ACC112 (cell line): ENCODE measurements around the gene GRIK4.
A peak's percentile ranks its signal among the peaks of the same experiment; 100 is the strongest.

Experiments used
- H2AFZ ChIP-seq: fragments of 200-600 bp; sonication (generic); one replicate; pipeline ENCODE4 v1.6.0; 2017; ENCODE audit warnings: antibody characterized with exemption, low read length; ENCODE audit not compliant: unreplicated experiment
- H3K27ac ChIP-seq: fragments of 200-600 bp; sonication (generic); 2 replicates; pipeline ENCODE4 v1.5.1; 2014; ENCODE audit warnings: low read depth, mild to moderate bottlenecking, antibody characterized with exemption, low read length, moderate library complexity
- H3K27me3 ChIP-seq: fragments of 200-600 bp; sonication (generic); 2 replicates; pipeline ENCODE4 v1.6.1; 2014; ENCODE audit warnings: mild to moderate bottlenecking, antibody characterized with exemption, low read length, moderate library complexity, mixed read lengths; ENCODE audit not compliant: insufficient read depth
- H3K36me3 ChIP-seq: fragments of 200-600 bp; sonication (generic); 2 replicates; pipeline ENCODE4 v1.6.1; 2016; ENCODE audit warnings: mild to moderate bottlenecking, antibody characterized with exemption, low read length, moderate library complexity, mixed read lengths; ENCODE audit not compliant: insufficient read depth
- H3K4me1 ChIP-seq: fragments of 200-600 bp; sonication (generic); one replicate; pipeline ENCODE4 v1.6.1; 2016; ENCODE audit warnings: low read length, mixed read lengths; ENCODE audit not compliant: insufficient read depth, unreplicated experiment, control insufficient read depth
- H3K4me3 ChIP-seq: fragments of 200-600 bp; sonication (generic); 2 replicates; pipeline ENCODE4 v1.5.1; 2014; ENCODE audit warnings: mild to moderate bottlenecking, low read depth, low read length
- H3K79me2 ChIP-seq: fragments of 200-600 bp; sonication (generic); one replicate; pipeline ENCODE4 v1.6.0; 2016; ENCODE audit warnings: low read length; ENCODE audit not compliant: control insufficient read depth, unreplicated experiment, insufficient read depth

The GRIK4 gene

GRCh38 chr11:120527111-120527761 is 15.7 kb downstream of the GRIK4 start:
- Histone ChIP-seq H3K36me3 (no peaks in the 10 kb centered on the region), H3K4me3 (no peak overlapping the region), H3K4me1 (no peaks in the 10 kb centered on the region), H2AFZ (no peak overlapping the region), H3K27ac (no peak overlapping the region), H3K27me3 (peaks cover 36% of the 10 kb centered on the region), H3K79me2 (no peaks in the 10 kb centered on the region)

DNA sequence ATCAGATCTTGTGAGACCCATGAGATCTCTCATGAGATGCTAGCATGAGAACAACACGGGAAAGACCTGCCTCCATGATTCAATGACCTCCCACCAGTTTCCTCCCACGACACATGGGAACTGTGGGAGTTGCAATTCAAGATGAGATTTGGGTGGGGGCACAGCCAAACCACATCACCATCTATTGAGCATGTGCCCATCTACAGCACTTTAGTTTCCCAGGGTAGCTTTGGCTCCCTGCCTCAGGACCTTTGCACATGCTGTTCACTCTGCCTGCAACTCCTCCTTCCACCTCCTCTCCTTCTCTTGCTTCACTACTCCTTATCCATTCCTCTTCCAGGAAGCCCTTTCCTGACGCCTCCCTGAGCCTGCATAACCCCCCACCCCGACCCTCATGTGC is 17.2 kb downstream of the GRIK4 start:
- Histone ChIP-seq H3K36me3 (no peaks in the 10 kb centered on the region), H3K4me1 (peaks cover 8% of the 10 kb centered on the region), H3K4me3 (no peak overlapping the region), H3K27me3 (peaks cover 28% of the 10 kb centered on the region), H3K79me2 (no peaks in the 10 kb centered on the region), H2AFZ (no peak overlapping the region), H3K27ac (no peak overlapping the region)

DNA sequence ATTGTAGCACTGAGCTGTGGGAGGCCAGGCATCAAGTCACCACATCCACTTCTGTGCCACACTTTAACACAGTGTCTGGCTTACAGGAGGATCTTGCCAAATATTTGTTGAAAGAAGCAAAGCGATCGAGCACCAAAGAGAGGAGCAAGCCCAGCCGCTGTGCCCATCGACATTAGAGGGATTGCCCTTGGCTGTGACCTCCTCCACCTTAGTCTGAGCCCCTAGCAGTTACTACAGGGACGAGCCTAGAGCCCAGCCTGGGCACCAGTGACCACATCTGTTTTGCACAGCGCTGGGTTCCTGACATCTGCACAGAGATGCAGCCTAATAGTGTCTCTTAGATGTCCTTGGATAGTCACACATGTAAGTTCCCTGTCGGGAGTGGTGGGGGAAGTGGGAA is 17.7 kb downstream of the GRIK4 start:
- no peak overlapping the region for H3K27ac ChIP-seq
- H3K79me2 ChIP-seq: no peaks in the 10 kb centered on the region
- no peak overlapping the region for H3K4me3 ChIP-seq
- no peak overlapping the region for H2AFZ ChIP-seq
- H3K27me3 ChIP-seq: peaks cover 26% of the 10 kb centered on the region
- H3K4me1 ChIP-seq: peaks cover 8% of the 10 kb centered on the region
- no peaks in the 10 kb centered on the region for H3K36me3 ChIP-seq

- Histone ChIP-seq H3K27ac (no peak overlapping the region), H3K4me1 (peaks cover 8% of the 10 kb centered on the region), H3K36me3 (no peaks in the 10 kb centered on the region), H3K4me3 (no peak overlapping the region), H2AFZ (no peak overlapping the region), H3K79me2 (no peaks in the 10 kb centered on the region), H3K27me3 (peaks cover 20% of the 10 kb centered on the region)
Observed at GRCh38 chr11:120529911-120530310, 18.4 kb downstream of the GRIK4 start.

DNA sequence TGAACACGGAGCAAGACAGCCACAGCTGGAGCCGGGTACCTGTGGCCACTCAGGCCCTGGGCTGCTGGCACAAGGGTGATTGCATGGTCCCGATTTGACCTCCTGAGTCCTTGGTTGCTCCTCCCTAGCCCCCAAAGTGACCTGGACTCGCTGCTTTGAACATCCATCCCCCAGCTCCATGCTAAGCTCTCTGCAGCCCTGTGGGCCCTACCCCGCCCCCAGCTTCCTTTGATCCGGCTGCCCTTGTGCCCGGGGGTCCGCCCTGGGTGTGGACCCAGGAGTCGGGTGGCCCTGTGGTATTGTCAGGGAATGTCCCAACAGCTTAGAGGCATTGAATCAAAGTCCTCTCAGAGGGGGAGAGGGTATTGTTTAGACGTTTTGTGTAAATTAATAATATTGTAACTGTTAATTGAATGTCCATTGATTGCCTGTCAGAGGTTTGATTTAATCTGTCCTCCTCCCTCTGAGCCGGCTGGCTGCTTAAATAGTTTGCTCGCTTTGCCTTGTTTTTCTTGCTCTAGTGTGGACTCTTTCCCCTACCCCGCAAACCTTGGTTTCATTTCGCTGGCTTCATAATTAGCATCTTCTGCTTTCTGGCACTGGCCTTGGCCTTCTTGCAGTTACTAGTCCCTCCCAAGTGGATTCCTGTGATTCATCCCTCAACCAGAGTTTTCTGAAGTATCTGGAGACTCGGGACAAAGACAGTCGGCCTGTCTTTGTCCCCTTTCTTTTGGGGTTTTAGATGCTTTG is 20.7 kb downstream of the GRIK4 start:
- no peaks in the 10 kb centered on the region for H3K79me2 ChIP-seq
- H2AFZ ChIP-seq: no peak overlapping the region
- H3K4me1 ChIP-seq: peaks cover 8% of the 10 kb centered on the region
- no peaks in the 10 kb centered on the region for H3K36me3 ChIP-seq
- peaks cover 9% of the 10 kb centered on the region for H3K27me3 ChIP-seq
- H3K4me3 ChIP-seq: peak overlapping the region; percentile 31
- no peak overlapping the region for H3K27ac ChIP-seq

DNA sequence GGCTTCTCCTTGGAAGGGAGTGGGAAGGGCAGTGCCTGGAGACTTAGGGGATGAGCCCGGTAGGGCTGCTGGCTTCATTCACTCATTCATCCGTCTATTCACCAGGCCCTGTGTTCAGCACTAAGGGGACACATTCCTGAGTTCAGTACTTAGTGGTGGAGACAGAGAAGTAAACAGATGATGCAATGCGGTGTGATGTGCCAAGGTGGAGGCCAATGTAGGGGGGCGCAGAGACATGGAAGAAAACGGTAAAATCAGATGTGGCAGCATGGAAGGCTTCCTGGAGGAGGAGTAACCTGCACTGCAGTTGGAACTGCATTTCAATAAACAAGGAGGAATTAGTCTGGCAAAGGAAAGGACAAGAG is 21.3 kb downstream of the GRIK4 start:
- Histone ChIP-seq H3K36me3 (no peaks in the 10 kb centered on the region), H3K79me2 (no peaks in the 10 kb centered on the region), H2AFZ (no peak overlapping the region), H3K27ac (no peak overlapping the region), H3K27me3 (peaks cover 8% of the 10 kb centered on the region; the same call in 1 of the 2 replicates), H3K4me3 (peak overlapping the region; percentile 31), H3K4me1 (peaks cover 8% of the 10 kb centered on the region)

DNA sequence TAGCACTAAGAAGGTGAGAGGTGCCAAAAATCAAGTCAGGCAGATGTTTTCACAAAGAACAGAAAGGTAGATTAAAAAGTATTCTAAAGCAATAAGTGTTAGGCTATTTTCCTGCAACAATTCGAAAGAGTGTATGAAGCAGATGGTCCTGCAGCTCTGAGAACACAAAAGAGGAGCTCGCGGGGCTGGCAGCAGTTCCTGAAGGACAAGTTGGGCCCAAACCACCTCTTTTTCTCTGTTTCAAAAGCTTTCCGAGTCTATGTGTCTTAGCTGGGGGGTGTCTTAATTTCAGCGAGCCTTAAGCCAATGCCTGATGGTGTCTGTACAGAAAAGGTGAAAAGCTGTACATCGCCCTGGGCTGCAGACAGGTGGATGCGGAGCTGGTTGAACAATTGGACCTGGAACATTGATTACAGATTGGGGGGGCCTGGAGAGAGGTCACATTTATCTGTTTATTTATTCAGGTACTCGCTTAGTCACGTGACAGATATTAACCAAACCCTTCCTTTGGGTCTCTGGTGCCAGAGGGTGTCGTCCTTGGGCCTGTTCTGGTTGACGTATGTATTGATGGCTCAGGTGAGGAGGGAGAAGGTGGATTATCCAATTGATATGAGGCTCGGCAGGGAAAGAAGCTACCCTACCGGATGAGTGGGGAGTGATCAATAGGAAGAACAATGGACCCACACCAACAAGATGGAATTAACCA is 24.7 kb downstream of the GRIK4 start:
- H3K79me2 ChIP-seq: no peaks in the 10 kb centered on the region

GRCh38 chr11:120536797-120537169 is 25.2 kb downstream of the GRIK4 start:
- Histone ChIP-seq H3K4me3 (no peak overlapping the region), H3K4me1 (peaks cover 8% of the 10 kb centered on the region), H3K79me2 (no peaks in the 10 kb centered on the region), H3K36me3 (no peaks in the 10 kb centered on the region), H3K27ac (no peak overlapping the region), H2AFZ (no peak overlapping the region), H3K27me3 (no peaks in the 10 kb centered on the region)

More for the DNA sequence above, 24.7 kb downstream of the GRIK4 start:
- Histone ChIP-seq H2AFZ (no peak overlapping the region), H3K27me3 (no peaks in the 10 kb centered on the region), H3K27ac (no peak overlapping the region), H3K4me3 (no peak overlapping the region), H3K4me1 (peaks cover 8% of the 10 kb centered on the region), H3K36me3 (no peaks in the 10 kb centered on the region)

- H3K27me3 ChIP-seq: no peaks in the 10 kb centered on the region
- no peak overlapping the region for H2AFZ ChIP-seq
- H3K4me3 ChIP-seq: no peak overlapping the region
- H3K27ac ChIP-seq: no peak overlapping the region
- peaks cover 1% of the 10 kb centered on the region for H3K4me1 ChIP-seq
- no peaks in the 10 kb centered on the region for H3K36me3 ChIP-seq
- H3K79me2 ChIP-seq: no peaks in the 10 kb centered on the region
Observed at GRCh38 chr11:120537996-120538395, 26.4 kb downstream of the GRIK4 start.

GRCh38 chr11:120538707-120539106 is 27.2 kb downstream of the GRIK4 start:
- Histone ChIP-seq H3K4me1 (no peaks in the 10 kb centered on the region), H3K36me3 (no peaks in the 10 kb centered on the region), H2AFZ (no peak overlapping the region), H3K27me3 (no peaks in the 10 kb centered on the region), H3K79me2 (no peaks in the 10 kb centered on the region), H3K27ac (no peak overlapping the region), H3K4me3 (no peak overlapping the region)
